Measurements from ENCODE around the gene DOLK. TPM values are rescaled to one million over a fixed set of nuclear protein-coding genes. Genes with fewer than 3 reads are reported as not detected.

Gene DOLK
- total RNA-seq (2022; extraction: Qiagen RNA extraction; ENCODE audit: low read depth): 28.0 to 38.9 TPM (median 36.5 TPM) in 5 replicates

DNA sequence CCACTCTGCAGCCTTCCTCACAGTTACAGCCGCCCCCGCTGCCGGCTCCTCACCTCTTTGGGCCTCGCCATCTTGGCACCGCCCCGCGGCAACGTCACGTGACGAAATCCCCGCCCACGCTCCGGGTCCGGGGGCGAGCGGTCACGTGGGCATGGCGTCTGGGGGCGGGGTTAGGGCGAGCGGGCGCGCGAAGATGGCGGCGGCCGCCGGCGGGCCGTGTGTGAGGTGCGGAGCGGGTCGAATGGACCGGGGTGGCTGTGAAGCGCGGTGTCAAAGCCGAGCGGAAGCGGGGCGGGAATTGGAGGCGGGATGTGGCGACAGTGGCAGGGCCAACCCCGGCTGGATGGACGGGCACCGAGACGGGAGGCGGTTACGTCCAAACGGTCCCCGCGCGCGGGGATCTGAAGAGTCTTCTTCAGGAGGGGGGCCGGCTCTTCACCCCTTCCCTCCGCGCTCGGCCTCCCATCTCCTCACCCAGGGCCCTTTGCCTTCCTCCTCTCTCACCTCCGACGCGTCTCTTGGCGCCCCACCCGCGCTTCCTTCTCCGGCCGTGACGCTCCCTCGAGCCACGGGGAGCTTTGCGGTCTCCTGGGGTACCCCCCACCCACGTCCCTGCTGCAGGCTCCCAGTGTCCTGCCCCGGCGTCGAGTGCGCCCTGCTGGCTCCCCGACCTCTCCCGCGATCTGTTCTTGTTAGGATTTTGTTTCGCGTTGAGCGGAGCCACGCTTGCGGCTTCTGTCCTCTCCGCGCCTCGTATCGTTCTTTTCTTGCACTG lies at the start of gene DOLK, which contains the start of gene NUP188:
TSS of gene DOLK (minus strand) at position 77 of the 775 bp plus-strand sequence. CDS start 300 bp downstream, outside the sequence.
TSS of gene NUP188 (plus strand) at position 173 of the 775 bp plus-strand sequence. CDS start at position 194, 21 bp downstream.

DNA sequence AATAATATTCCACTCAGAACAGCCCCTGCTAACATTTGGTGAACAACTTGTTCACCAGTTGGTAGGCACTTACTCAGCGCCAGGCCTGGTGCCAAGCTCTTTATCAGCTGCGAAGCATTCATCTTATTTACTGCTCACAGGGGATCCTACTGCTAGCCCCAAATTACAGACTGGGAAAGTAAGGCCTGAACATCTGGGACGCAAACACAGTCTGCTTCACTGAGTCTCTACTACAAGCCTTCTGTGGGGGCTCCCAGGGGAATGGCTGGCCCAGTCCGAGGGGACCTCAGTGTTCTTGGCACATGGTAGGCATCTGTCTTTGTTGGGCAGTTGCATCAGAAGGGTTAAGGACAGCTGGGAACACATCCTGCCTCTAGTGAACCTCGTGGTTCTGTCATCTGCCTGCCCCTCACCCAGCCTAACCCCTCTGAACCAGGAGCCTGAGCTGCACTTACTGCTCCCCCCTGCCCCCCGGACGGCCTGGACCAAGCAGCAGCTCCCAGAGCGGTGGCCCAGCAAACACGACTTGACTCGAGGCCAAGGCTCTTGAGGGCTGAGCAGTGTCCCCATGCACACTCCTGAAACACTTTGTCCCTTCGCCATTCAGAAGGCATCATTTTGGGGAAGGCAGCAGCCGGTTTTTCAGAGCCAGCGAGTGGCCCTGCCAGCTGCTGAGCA lies 26.9 kb downstream of the DOLK start, which contains the start of gene PHYHD1:
TSS of gene PHYHD1 (plus strand) at position 602 of the 678 bp plus-strand sequence. CDS start 1,342 bp downstream, outside the sequence.

Other genes with a start within 250 kb of the DOLK start
- 11.7 to 17.4 TPM (median 14.6 TPM) in 5 replicates for gene PKN3, start 245.1 kb downstream of the DOLK start, total RNA-seq (2022; extraction: Qiagen RNA extraction; ENCODE audit: low read depth)
- gene ZDHHC12, start 223.5 kb downstream of the DOLK start, total RNA-seq (2022; extraction: Qiagen RNA extraction; ENCODE audit: low read depth): 60.2 to 92.8 TPM (median 83.7 TPM) in 5 replicates
- 14.7 to 17.0 TPM (median 15.1 TPM) in 5 replicates for gene ZER1, start 175.7 kb downstream of the DOLK start, total RNA-seq (2022; extraction: Qiagen RNA extraction; ENCODE audit: low read depth)
- 18.3 to 23.3 TPM (median 21.4 TPM) in 5 replicates for gene TBC1D13, start 160.3 kb downstream of the DOLK start, total RNA-seq (2022; extraction: Qiagen RNA extraction; ENCODE audit: low read depth)
- gene ENDOG, start 129.1 kb downstream of the DOLK start, total RNA-seq (2022; extraction: Qiagen RNA extraction; ENCODE audit: low read depth): 13.5 to 31.4 TPM (median 28.3 TPM) in 5 replicates
- 26.3 to 46.9 TPM (median 37.4 TPM) in 5 replicates for gene SPOUT1, start 117.8 kb downstream of the DOLK start, total RNA-seq (2022; extraction: Qiagen RNA extraction; ENCODE audit: low read depth)
- gene KYAT1, start 65.7 kb downstream of the DOLK start, total RNA-seq (2022; extraction: Qiagen RNA extraction; ENCODE audit: low read depth): 7.7 to 8.8 TPM (median 8.1 TPM) in 5 replicates
- 36.1 to 43.2 TPM (median 42.1 TPM) in 5 replicates for gene LRRC8A, start 65.5 kb downstream of the DOLK start, total RNA-seq (2022; extraction: Qiagen RNA extraction; ENCODE audit: low read depth)
- 0.13 TPM in 1 of 5 replicates, not detected in the others for gene PHYHD1, start 26.6 kb downstream of the DOLK start, total RNA-seq (2022; extraction: Qiagen RNA extraction; ENCODE audit: low read depth)
- gene NUP188, start 96 bp upstream of the DOLK start, total RNA-seq (2022; extraction: Qiagen RNA extraction; ENCODE audit: low read depth): 38.0 to 41.3 TPM (median 39.8 TPM) in 5 replicates
- 34.4 to 53.8 TPM (median 47.7 TPM) in 5 replicates for gene SH3GLB2, start 80.7 kb upstream of the DOLK start, total RNA-seq (2022; extraction: Qiagen RNA extraction; ENCODE audit: low read depth)
- gene MIGA2, start 89.0 kb upstream of the DOLK start, total RNA-seq (2022; extraction: Qiagen RNA extraction; ENCODE audit: low read depth): 11.7 to 15.6 TPM (median 13.5 TPM) in 5 replicates
- gene DOLPP1, start 133.5 kb upstream of the DOLK start, total RNA-seq (2022; extraction: Qiagen RNA extraction; ENCODE audit: low read depth): 20.4 to 23.4 TPM (median 21.3 TPM) in 5 replicates
- gene CRAT, start 163.2 kb upstream of the DOLK start, total RNA-seq (2022; extraction: Qiagen RNA extraction; ENCODE audit: low read depth): 25.2 to 31.1 TPM (median 28.6 TPM) in 5 replicates
- 121 to 135 TPM (median 133 TPM) in 5 replicates for gene PTPA, start 163.8 kb upstream of the DOLK start, total RNA-seq (2022; extraction: Qiagen RNA extraction; ENCODE audit: low read depth)
- gene IER5L, start 230.7 kb upstream of the DOLK start, total RNA-seq (2022; extraction: Qiagen RNA extraction; ENCODE audit: low read depth): 36.0 to 86.1 TPM (median 78.9 TPM) in 5 replicates

All from A549 treated with CpdA at 1 μM for 4 hours (cell line).